MCF 10A (cell line): ENCODE data around the gene IL6ST. TPM values are rescaled to one million over a fixed set of nuclear protein-coding genes. Genes with fewer than 3 reads are reported as not detected.

Source experiments
- BruUV-seq: library from RNA; stranded (reverse); fragments of 400-500 nt; replicated peaks from 2 replicates; lab custom pipeline; 2021; lab: Mats Ljungman, UMichigan
- CTCF ChIA-PET: fragments of 300-600 bp; sonication (Branson Sonifier 250); formaldehyde crosslinking; extraction: SDS; loops from one replicate; lab custom pipeline; 2021; ENCODE audit warnings: antibody characterized with exemption, inconsistent platforms; lab: Yijun Ruan, JAX
- POLR2A ChIA-PET: fragments of 300-600, 350-650 bp; sonication (Branson Sonifier 250); formaldehyde crosslinking; extraction: SDS; loops from one replicate; lab custom pipeline; 2020; ENCODE audit warnings: antibody characterized with exemption, inconsistent platforms; lab: Yijun Ruan, JAX
- DNase-seq: peaks from one replicate; pipeline ENCODE4 v3.0.0-alpha.2; 2018; ENCODE audit not compliant: unreplicated experiment
- H3K27ac Mint-ChIP-seq: one replicate; pipeline ENCODE4 v1.8.0; 2022; ENCODE audit warnings: mild to moderate bottlenecking, low read depth, mixed read lengths; ENCODE audit not compliant: unreplicated experiment
- H3K27me3 Mint-ChIP-seq: one replicate; pipeline ENCODE4 v1.8.0; 2022; ENCODE audit warnings: mixed read lengths; ENCODE audit not compliant: insufficient read depth, unreplicated experiment
- H3K36me3 Mint-ChIP-seq: one replicate; pipeline ENCODE4 v1.8.0; 2022; ENCODE audit warnings: mild to moderate bottlenecking, moderate library complexity, mixed read lengths; ENCODE audit not compliant: insufficient read depth, unreplicated experiment
- H3K4me1 Mint-ChIP-seq: one replicate; pipeline ENCODE4 v1.8.0; 2022; ENCODE audit warnings: mixed read lengths; ENCODE audit not compliant: insufficient read depth, unreplicated experiment
- H3K4me3 Mint-ChIP-seq: one replicate; pipeline ENCODE4 v1.8.0; 2022; ENCODE audit warnings: mild to moderate bottlenecking, moderate library complexity, mixed read lengths; ENCODE audit not compliant: unreplicated experiment
- H3K9me3 Mint-ChIP-seq: one replicate; pipeline ENCODE4 v1.8.0; 2022; ENCODE audit warnings: mixed read lengths; ENCODE audit not compliant: unreplicated experiment
- CTCF ChIP-seq: fragments of 200-600 bp; IDR thresholded peaks from one replicate; pipeline ENCODE4 v1.8.0; 2022; ENCODE audit warnings: antibody characterized with exemption, mild to moderate bottlenecking; ENCODE audit not compliant: unreplicated experiment
- intact Hi-C: fragments of 100-400 bp; cut with micrococcal nuclease; formaldehyde crosslinking; loops from 2 replicates; pipeline ENCODE4 v1.14.1; 2022
- total RNA-seq: library from RNA; stranded (reverse); gene quantifications from 2 replicates; pipeline ENCODE4 v1.2.3, GENCODE V29; 2022

The IL6ST gene
- total RNA-seq, 1 experiment from 2014 or later: 115 TPM

GRCh38 chr5:56029457-56029856 is 34.7 kb upstream of the IL6ST start:
- POLR2A ChIA-PET: interaction anchor here (1.4 kb wide), 1 partner anchor 35 kb away, joined by 4 read pairs; the partner anchor contains the start of gene IL6ST
- BruUV-seq: no TSS peak
- intact Hi-C loops: no loop called here

GRCh38 chr5:56028708-56029107 is 33.9 kb upstream of the IL6ST start:
- no peak overlapping the region for H3K4me3 Mint-ChIP-seq

More at GRCh38 chr5:56029457-56029856, 34.7 kb upstream of the IL6ST start:
- CTCF ChIA-PET: no interaction called here
- Mint-ChIP-seq H3K27ac (no peak overlapping the region), H3K9me3 (no peaks in the 10 kb centered on the region), H3K36me3 (no peaks in the 10 kb centered on the region), H3K27me3 (no peaks in the 10 kb centered on the region), H3K4me1 (peaks cover 6% of the 10 kb centered on the region), H3K4me3 (no peak overlapping the region)
- no peak for TF ChIP-seq CTCF
- no peak for DNase-seq

GRCh38 chr5:56026863-56027300 is 32.1 kb upstream of the IL6ST start:
- Mint-ChIP-seq H3K36me3 (peaks cover 5% of the 10 kb centered on the region), H3K27me3 (no peaks in the 10 kb centered on the region), H3K9me3 (no peaks in the 10 kb centered on the region), H3K4me1 (peaks cover 6% of the 10 kb centered on the region), H3K27ac (peak overlapping the region; percentile 25), H3K4me3 (no peak overlapping the region)
- TF ChIP-seq CTCF: no peak
- ChIA-PET POLR2A (interaction anchor here (0.6 to 2.6 kb wide), 6 partner anchors 14 to 668 kb away, joined by 3 to 10 read pairs (median 3); partner anchors contain the start of gene IL6ST), CTCF (interaction anchor here (0.6 to 1.1 kb wide), 2 partner anchors 205 to 238 kb away, joined by 3 to 4 read pairs; no protein-coding TSS in a partner anchor)
- BruUV-seq: no TSS peak
- peak; percentile 61 for DNase-seq
- intact Hi-C loops: no loop called here

More at GRCh38 chr5:56028708-56029107, 33.9 kb upstream of the IL6ST start:
- DNase-seq: no peak
- POLR2A ChIA-PET: no interaction called here
- no TSS peak for BruUV-seq
- no peaks in the 10 kb centered on the region for H3K36me3 Mint-ChIP-seq
- peaks cover 6% of the 10 kb centered on the region for H3K4me1 Mint-ChIP-seq
- TF ChIP-seq CTCF: no peak
- CTCF ChIA-PET: interaction anchor here (0.7 kb wide), 1 partner anchor 84 kb away, joined by 3 read pairs; no protein-coding TSS in a partner anchor
- H3K27ac Mint-ChIP-seq: no peak overlapping the region
- H3K9me3 Mint-ChIP-seq: no peaks in the 10 kb centered on the region
- H3K27me3 Mint-ChIP-seq: no peaks in the 10 kb centered on the region
- intact Hi-C loops: no loop called here

- no peaks in the 10 kb centered on the region for H3K9me3 Mint-ChIP-seq
- BruUV-seq: no TSS peak
- ChIA-PET POLR2A (interaction anchor here (0.9 to 2.6 kb wide), 2 partner anchors 30 to 32 kb away, joined by 3 to 10 read pairs; partner anchors contain the start of gene IL6ST), CTCF (interaction anchor here (0.6 to 0.7 kb wide), 2 partner anchors 48 to 211 kb away, joined by 3 read pairs; no protein-coding TSS in a partner anchor)
- intact Hi-C loops: no loop called here
- H3K4me3 Mint-ChIP-seq: no peak overlapping the region
- H3K27ac Mint-ChIP-seq: no peak overlapping the region
- H3K36me3 Mint-ChIP-seq: peaks cover 5% of the 10 kb centered on the region
- no peak for DNase-seq
- no peak for TF ChIP-seq CTCF
- peaks cover 6% of the 10 kb centered on the region for H3K4me1 Mint-ChIP-seq
- H3K27me3 Mint-ChIP-seq: no peaks in the 10 kb centered on the region
These were observed 30.6 kb upstream of the IL6ST start for GRCh38 chr5:56025151-56025885.
